ENCODE measurements around the gene RB1.

GRCh38 chr13:48475230-48475629 lies 171.7 kb downstream of the RB1 start:
- TF ChIP-seq ELF1 (IDR thresholded peaks at IDR 0.05; ENCODE audit: borderline replicate concordance, low read depth) (no peak), ATF3 (IDR thresholded peaks at IDR 0.05) (no peak), POLR2A (IDR thresholded peaks at IDR 0.05; ENCODE audit: borderline replicate concordance, extremely low read depth, insufficient read depth, insufficient read length) (no peak), CTCF (IDR thresholded peaks at IDR 0.05 in 2 of 3, conservative IDR thresholded peaks at IDR 0.05 in 1 of 3; ENCODE audit: borderline replicate concordance in 1 of 3, insufficient read depth in 1 of 3, low read depth in 2 of 3, low read length in 2 of 3) (no peak), MAX (IDR thresholded peaks at IDR 0.05) (no peak), JUND (IDR thresholded peaks at IDR 0.05) (no peak)
